Measurements from ENCODE around the gene HNF4A.

Gene HNF4A

DNA sequence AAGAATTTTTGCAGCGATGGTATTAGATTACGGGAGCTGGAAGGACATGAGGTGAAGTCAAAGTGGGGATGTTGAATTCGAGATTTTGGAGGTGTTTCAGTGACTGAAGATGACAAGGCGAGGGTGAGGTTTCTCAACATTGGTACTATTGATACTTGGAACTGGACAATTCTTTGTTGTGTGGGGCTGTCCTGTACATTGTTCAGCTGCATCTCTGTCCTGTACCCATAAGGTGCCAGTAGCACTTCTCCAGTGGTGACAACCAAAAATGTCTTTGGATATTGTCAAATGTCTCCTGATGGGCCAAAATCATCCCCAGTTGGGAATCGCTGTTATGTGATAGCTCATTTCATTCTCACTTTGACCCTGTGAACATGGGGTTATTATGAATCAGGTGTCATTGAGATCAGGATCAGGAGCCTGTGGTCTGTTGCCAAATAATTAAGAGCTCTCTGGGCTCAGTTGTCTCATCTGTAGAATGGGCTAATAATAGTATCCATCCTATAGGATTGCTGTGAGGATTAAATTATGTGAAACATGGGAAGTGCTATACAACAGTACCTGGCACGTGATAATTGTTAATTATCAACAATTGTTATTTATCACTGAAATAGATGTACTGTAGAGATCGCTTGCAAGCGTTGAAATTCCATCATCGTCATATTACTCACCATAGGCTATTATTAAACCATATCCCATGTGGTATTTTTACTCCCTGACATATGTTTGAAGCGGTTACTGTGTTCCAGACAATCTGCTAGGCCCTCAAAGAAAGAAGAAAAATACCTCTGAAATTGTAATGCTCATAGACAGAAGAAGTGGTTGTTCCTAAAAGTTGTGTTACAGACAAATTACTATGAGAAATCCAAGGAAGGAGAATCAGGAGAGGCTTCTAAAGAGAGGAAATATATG lies 71.6 kb downstream of the HNF4A start:
- DNase-seq = no peak

DNA sequence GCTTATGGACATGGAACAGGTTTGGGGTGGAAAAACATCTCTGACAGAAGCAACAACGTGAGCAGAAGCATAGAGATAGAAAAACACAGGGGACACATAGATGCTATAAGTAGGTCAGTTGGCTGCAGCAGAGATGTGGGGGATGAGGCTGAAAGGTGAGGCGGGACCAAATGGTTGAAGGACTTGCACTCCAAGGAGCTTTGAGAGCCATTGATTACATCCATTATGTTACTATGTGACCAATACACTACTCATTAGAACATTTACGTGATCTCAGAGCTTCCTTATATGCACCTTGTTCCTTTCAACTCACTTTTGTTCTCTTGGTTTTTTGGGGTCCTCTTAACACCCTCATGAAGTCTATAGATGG lies 72.3 kb downstream of the HNF4A start:
- no peak for DNase-seq

DNA sequence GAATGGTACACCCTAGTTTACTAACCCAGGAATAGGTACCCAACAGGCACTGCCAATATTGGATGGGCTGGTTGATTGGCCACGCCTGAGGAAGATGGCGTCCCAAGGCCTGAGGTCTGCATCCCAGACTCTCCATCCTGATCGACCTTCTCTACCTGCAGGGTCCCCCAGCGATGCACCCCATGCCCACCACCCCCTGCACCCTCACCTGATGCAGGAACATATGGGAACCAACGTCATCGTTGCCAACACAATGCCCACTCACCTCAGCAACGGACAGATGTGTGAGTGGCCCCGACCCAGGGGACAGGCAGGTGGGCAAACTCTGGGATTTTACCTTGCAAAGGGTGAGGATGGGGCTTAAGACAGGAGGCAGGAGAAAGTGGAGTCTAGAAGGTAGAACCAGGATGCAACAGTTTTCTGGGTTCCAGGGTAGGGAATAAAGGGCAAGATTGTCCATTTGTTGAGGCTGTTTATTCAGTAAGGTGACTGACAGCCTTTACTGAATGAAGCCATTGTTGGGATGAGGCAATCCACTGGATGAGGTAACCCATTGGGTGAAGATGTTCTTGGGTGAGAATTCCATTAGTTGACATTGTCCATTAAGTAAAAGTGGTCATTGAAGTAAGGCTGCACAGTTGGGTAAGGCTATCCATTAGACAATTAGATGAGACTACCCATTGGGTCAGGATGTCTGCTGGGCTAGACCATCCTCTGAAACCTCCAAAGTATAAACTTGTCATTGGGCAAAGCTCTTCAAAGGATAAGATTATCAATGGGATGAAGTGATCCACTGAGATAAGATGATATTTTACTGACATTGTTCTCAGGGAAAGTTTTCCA lies 72.9 kb downstream of the HNF4A start:
- no peak for DNase-seq

DNA sequence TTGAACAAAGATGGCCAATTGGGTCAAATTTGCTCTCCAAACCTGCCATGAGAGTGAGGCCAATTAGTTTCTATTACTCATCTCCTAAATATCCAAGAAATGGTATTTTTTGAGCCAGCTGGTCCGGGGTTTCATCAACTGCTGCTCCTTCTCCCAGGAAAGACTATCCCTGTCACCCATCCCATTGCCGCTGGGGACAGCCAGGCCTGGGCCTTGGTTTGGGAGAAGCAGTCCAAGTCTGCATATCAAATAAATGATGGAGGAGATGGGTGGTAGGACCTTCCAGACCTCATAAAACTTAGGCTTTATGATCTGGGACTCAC lies 73.5 kb downstream of the HNF4A start:
- no peak for DNase-seq

DNA sequence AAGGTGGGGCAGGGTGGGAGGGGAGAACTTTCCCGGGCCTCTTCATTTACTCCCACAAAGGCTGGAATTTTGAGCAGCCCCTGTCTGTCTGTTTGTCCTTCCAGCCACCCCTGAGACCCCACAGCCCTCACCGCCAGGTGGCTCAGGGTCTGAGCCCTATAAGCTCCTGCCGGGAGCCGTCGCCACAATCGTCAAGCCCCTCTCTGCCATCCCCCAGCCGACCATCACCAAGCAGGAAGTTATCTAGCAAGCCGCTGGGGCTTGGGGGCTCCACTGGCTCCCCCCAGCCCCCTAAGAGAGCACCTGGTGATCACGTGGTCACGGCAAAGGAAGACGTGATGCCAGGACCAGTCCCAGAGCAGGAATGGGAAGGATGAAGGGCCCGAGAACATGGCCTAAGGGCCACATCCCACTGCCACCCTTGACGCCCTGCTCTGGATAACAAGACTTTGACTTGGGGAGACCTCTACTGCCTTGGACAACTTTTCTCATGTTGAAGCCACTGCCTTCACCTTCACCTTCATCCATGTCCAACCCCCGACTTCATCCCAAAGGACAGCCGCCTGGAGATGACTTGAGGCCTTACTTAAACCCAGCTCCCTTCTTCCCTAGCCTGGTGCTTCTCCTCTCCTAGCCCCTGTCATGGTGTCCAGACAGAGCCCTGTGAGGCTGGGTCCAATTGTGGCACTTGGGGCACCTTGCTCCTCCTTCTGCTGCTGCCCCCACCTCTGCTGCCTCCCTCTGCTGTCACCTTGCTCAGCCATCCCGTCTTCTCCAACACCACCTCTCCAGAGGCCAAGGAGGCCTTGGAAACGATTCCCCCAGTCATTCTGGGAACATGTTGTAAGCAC lies 74.1 kb downstream of the HNF4A start:
- no peak for DNase-seq

DNA sequence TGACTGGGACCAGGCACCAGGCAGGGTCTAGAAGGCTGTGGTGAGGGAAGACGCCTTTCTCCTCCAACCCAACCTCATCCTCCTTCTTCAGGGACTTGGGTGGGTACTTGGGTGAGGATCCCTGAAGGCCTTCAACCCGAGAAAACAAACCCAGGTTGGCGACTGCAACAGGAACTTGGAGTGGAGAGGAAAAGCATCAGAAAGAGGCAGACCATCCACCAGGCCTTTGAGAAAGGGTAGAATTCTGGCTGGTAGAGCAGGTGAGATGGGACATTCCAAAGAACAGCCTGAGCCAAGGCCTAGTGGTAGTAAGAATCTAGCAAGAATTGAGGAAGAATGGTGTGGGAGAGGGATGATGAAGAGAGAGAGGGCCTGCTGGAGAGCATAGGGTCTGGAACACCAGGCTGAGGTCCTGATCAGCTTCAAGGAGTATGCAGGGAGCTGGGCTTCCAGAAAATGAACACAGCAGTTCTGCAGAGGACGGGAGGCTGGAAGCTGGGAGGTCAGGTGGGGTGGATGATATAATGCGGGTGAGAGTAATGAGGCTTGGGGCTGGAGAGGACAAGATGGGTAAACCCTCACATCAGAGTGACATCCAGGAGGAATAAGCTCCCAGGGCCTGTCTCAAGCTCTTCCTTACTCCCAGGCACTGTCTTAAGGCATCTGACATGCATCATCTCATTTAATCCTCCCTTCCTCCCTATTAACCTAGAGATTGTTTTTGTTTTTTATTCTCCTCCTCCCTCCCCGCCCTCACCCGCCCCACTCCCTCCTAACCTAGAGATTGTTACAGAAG lies 75.0 kb downstream of the HNF4A start:
- no peak for DNase-seq

DNA sequence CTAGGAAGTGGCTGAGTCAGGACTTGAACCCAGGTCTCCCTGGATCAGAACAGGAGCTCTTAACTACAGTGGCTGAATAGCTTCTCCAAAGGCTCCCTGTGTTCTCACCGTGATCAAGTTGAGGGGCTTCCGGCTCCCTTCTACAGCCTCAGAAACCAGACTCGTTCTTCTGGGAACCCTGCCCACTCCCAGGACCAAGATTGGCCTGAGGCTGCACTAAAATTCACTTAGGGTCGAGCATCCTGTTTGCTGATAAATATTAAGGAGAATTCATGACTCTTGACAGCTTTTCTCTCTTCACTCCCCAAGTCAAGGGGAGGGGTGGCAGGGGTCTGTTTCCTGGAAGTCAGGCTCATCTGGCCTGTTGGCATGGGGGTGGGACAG lies 75.6 kb downstream of the HNF4A start:
- no peak for DNase-seq

DNA sequence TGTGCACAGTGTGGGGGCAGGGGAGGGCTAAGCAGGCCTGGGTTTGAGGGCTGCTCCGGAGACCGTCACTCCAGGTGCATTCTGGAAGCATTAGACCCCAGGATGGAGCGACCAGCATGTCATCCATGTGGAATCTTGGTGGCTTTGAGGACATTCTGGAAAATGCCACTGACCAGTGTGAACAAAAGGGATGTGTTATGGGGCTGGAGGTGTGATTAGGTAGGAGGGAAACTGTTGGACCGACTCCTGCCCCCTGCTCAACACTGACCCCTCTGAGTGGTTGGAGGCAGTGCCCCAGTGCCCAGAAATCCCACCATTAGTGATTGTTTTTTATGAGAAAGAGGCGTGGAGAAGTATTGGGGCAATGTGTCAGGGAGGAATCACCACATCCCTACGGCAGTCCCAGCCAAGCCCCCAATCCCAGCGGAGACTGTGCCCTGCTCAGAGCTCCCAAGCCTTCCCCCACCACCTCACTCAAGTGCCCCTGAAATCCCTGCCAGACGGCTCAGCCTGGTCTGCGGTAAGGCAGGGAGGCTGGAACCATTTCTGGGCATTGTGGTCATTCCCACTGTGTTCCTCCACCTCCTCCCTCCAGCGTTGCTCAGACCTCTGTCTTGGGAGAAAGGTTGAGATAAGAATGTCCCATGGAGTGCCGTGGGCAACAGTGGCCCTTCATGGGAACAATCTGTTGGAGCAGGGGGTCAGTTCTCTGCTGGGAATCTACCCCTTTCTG lies 76.2 kb downstream of the HNF4A start:
- DNase-seq = no peak

DNA sequence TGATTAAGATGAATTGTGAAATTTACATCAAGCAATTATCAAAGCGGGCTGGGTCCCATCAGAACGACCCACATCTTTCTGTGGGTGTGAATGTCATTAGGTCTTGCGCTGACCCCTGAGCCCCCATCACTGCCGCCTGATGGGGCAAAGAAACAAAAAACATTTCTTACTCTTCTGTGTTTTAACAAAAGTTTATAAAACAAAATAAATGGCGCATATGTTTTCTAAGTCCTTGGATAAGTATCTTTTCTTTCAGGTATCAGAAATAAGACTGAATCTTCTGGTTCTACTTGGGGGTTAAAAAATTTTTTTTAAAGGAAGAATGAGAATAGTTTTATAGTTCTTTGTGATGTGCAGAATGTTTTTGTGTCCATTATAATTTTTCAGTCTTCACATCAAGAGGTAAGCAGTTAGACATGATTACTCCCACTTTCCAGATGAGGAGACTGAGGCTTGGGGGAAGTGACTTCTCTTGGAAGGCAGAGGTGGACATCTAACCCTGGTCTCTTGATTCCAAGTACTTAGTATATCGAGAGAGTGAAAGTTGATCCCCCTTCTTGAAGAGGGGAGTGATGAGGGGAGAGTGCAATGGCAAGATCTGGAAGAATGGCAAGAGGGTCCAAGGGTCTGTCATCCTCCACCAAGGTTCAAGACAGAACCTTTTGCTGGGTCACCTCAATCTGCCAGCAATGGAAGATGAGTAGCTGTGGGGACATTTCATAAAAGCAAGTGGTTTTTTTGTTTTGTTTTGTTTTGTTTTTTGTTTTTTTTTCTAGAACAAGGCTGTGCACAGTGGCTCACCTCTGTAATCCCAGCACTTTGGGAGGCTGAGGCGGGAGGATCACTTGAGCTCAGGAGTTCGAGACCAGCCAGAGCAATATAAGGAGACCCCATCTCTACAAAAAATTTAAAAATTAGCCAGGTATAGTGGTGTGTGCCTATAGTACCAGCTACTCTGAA lies 77.4 kb downstream of the HNF4A start:
- DNase-seq = no peak

DNA sequence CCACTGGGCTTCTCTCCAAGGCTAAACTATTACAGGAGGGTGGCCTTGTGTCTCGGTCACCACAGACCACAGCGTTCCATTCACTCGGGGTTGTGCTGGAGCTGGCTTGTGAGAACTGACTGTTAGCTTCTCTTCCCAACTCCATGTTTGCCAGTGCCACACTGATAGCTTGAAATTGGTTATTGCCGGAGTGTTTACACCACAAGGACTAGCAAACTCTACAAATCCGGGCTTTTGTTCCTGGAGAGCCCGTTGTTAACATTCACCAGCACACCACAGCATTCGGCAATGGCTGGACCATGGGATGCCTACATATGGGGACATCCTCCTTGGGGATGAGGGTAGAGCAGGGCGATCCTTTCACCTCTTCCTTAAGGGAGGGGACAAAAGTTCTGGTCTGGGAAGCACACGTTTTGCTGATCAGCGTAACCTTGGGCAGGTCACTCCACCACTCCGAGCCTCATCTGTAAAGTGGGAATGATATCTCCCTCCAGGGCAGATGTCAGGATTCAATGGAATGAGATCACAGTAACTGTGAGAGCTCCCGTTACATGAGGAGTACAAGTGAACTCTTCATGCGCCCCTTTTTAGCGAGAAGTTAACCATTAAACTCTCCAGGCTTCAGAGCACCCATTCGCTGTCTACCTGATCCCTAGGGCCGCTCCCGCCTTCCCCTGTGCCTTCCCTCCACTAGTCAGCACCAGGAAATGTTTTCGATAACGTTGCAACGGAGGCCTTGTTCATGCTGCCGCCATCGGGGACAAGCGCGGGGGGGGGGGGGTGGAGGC lies 78.4 kb downstream of the HNF4A start:
- DNase-seq = no peak

DNA sequence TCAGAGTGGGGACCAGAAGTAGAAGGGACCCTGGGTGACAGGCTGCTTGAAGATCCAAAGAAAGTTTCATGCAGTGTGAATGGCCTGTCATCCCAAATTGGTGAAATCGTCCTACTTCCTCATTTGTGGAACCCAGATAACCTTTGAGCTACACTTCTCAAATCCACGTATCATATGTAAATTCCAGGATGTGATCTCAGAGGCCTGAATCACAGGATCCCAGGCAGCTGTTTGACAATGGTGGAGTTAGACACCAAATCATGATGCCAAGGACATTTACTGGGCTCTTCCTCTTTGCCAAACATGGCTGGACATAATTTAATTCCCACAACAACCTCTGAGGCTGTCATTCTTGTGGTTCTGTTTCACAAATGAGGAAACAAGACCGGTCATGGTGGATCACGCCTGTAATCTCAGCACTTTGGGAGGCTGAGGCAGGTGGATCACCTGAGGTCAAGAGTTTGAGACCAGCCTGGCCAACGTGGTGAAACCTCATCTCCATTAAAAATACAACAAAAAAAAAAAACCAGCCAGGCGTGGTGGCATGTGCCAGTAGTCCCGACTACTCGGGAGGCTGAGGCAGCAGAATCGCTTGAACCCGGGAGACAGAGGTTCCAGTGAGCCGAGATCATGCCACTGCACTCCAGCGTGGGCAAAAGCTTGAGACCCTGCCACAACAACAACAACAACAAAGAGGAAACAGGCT lies 80.3 kb downstream of the HNF4A start:
- no peak for DNase-seq

DNA sequence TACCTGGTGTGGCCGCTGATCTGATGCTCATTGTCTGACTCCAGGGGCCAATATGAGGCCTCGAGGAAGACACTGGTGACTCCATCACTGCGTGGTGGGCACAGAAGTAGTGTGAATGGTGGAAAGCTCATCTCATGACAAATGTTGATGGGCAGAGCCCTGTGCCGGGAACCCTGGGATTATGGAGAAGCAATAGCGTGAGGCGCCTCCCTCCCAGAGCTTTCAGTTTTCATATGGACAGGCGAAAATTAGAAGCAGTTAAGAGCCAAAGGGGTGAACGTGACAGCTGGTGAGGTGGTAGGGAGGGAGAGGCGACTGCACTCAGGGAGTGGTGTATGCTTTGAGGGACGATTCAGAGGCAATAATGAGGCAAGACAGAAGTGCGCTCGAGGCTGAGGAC lies 80.9 kb downstream of the HNF4A start:
- DNase-seq = no peak

DNA sequence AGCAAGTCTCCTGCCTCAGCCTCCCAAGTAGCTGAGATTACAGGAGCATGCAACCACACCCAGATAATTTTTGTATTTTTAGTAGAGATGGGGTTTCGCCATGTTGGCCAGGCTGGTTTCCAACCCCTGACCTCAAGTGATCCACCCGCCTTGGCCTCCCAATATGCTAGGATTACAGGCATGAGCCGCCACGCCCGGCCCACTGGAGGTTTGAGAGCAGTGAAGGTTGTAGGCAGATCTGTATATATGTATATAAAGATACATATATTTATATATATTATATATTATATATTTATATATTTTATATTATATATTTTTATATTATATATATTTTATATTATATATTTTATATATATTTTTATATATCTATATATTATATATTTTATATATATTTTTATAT lies 82.0 kb downstream of the HNF4A start:
- no peak for DNase-seq

DNA sequence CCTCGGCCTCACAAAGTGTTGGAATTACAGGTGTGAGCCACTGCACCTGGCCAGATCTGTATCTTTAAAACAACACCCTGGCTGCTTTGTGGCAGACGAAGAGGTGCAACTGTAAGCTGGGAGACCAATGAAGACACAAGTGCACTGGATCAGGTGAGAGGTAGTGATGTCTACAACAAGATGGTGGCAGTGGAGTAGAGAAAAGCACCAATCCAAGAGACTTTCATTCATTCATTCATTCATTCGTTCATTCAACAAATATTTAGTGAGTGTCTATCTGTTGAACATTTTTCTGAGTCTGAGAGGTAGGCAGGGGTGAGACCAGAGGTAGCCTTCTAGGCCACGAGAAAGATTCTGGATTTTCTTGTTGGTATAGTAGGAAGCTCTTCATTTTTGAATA lies 83.3 kb downstream of the HNF4A start:
- DNase-seq = no peak

DNA sequence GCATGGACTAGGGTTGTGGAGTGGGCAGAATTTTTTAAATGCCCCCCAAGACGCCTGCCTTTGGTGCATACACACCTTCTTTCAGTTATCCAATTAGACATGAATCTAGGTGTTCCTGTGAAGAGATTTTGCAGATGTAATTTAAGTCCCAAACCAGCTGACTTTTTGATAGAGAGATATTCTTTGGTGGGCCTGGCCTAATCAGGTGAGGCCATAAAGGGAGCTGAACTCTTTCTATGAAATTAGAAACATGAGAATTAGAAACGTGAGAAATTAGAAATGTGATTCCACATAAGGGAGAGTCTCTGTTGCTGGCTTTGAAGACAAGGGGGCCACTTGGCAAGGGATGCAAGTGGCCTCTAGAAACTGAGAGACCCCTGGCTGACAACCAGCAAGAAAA lies 83.8 kb downstream of the HNF4A start:
- no peak for DNase-seq

DNA sequence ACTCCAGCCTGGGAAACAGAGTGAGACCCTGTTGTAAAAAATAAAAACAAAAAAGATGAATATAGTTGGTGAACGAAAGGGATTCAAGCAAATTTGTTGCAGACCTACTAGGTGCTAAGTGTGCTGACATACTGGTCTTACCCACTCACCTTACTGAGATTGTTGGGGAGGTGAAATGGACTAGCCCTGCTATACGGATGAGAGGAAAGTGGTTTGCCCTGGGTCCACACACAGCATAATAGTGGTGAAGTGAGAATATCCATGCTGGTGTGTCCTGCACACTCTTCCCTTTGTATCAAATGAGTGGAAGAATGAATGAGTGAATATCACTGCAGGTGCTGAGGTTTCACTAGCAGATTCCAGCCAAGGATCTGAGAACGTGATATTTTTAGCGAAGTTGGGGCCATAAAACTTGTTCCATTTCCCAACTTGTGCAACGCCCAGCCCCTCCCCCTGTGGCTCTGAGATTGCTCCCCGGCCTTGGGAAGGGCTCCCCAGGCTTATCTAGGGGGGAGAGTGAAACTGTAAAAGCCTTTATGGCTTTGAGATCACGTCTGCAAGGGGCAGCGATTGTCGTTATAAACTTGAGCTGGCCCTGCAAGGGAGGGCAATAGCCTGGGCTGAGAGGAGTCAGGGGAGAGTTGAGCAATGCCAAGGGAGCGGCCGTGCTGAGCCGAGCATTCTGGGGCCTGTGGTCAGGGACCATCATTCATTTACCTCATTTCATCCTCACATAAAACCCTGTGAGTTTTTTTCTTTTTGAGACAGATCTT lies 87.0 kb downstream of the HNF4A start:
- no peak for DNase-seq

DNA sequence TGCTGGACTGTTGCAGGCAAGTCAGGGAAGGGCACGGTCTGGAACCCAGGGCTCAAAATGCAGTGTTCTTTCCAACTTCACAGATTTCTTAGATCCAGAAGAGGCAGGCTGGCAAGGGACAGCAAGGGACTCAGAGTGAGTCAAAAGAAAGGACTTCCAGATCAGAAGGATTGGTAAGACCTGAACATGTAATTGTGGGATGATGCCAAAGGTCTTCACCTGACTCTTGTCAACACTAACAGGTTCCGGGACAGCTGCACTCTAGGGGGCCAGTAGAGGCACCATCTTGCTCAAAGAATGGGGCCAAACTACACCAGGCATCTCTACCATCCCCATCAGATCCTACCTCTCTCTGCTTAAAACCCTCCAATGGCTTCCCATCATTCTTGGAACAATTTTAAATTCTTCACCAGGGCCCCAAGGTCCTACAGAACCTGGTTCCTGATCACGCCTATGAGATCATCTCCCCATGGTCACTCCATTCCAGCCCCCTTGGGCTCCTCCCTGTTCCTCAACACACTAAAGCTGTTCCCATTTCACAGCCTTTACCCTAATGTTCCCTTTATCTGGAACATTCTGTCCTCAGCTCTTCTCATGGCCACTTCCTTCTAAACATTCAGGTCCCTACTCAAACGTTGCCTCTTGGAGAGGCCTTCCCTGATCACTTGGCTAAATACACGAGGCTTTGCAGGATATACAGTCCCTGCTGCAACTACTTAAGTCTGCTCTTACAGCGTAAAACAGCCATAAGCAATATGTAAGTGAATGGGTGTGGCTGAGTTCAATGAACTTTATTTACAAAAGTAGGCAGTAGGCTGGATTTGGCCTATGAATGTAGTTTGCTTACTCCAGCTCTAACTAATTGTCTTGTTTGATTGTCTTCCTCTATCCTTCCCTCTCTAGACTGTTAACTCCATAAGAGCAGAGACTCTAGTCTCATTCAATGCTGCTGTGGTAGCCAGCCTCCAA lies 90.5 kb downstream of the HNF4A start:
- DNase-seq = no peak

Measured in NCI-H82 (cell line).